H1 (cell line): ENCODE measurements around the gene FARS2. TPM values are rescaled to one million over a fixed set of nuclear protein-coding genes. Genes with fewer than 3 reads are reported as not detected.

Source experiments
- CTCF ChIA-PET: fragments of 300-600 bp; sonication (Branson Sonifier 250); formaldehyde crosslinking; loops from one replicate; lab custom pipeline; 2021; ENCODE audit not compliant: partially characterized antibody; lab: Charles Lee
- POLR2A ChIA-PET: fragments of 300-600 bp; sonication (Branson Sonifier 250); formaldehyde crosslinking; loops from one replicate; lab custom pipeline; 2021; ENCODE audit warnings: inconsistent platforms; ENCODE audit not compliant: partially characterized antibody; lab: Charles Lee
- DNase-seq, 2 experiments: peaks; one replicate each; pipeline versions ENCODE4 v3.0.0 to v3.0.0-alpha.2; 2010 to 2022; ENCODE audit warnings: low spot score in 2 of 2, low read depth in 1 of 2, mixed read lengths in 1 of 2
- FAIRE-seq: peaks from 2 replicates; lab custom pipeline; 2011; peaks lifted over from hg19 to GRCh38; lab: Jason Lieb, UNC
- H2AFZ ChIP-seq: 2 replicates; pipeline ENCODE4 v1.8.1; 2012; ENCODE audit warnings: low read length, inconsistent platforms
- H2AK5ac ChIP-seq: 2 replicates; pipeline ENCODE4 v1.6.1; 2013; ENCODE audit warnings: low read depth, low read length
- H2BK120ac ChIP-seq: replicated peaks from 2 replicates; pipeline ENCODE3; 2013; ENCODE audit warnings: low read depth, low read length, inconsistent platforms
- H2BK12ac ChIP-seq: 2 replicates; pipeline ENCODE4 v1.6.1; 2013; ENCODE audit warnings: low read depth, low read length
- H2BK15ac ChIP-seq: 2 replicates; pipeline ENCODE4 v1.6.1; 2013; ENCODE audit warnings: low read length
- H2BK20ac ChIP-seq: 2 replicates; pipeline ENCODE4 v1.6.1; 2013; ENCODE audit warnings: low read length
- H2BK5ac ChIP-seq: 2 replicates; pipeline ENCODE4 v1.6.1; 2013; ENCODE audit warnings: low read depth, low read length
- H3K14ac ChIP-seq: 2 replicates; pipeline ENCODE4 v1.6.1; 2013; ENCODE audit warnings: inconsistent platforms; ENCODE audit not compliant: insufficient read length
- H3K18ac ChIP-seq: 2 replicates; pipeline ENCODE4 v1.6.1; 2013; ENCODE audit warnings: low read length; ENCODE audit errors: extremely low read depth
- H3K23ac ChIP-seq: 2 replicates; pipeline ENCODE4 v1.6.1; 2013; ENCODE audit warnings: inconsistent platforms; ENCODE audit not compliant: insufficient read length
- H3K23me2 ChIP-seq: 2 replicates; pipeline ENCODE4 v1.6.1; 2013; ENCODE audit warnings: low read depth, low read length
- H3K27ac ChIP-seq: 2 replicates; pipeline ENCODE4 v1.6.1; 2011; ENCODE audit warnings: low read depth, low read length, inconsistent platforms
- H3K27me3 ChIP-seq, 4 experiments: replicated peaks in 1 of 4; 1 replicate in 1 of 4; 2 replicates in 3 of 4; pipeline versions ENCODE4 v1.6.1 to v1.8.1; 2011 to 2013; ENCODE audit warnings: low read length in 3 of 4, mild to moderate bottlenecking in 3 of 4, inconsistent platforms in 2 of 4, mixed read lengths in 2 of 4, moderate library complexity in 1 of 4; ENCODE audit not compliant: control insufficient read depth in 3 of 4, insufficient read depth in 3 of 4; ENCODE audit errors: extremely low read depth in 1 of 4
- H3K36me3 ChIP-seq, 4 experiments: 2 replicates each; pipeline versions ENCODE4 v1.6.1 to v1.8.1; 2011 to 2013; ENCODE audit warnings: mild to moderate bottlenecking in 4 of 4, low read length in 3 of 4, moderate library complexity in 2 of 4, control low read depth in 1 of 4, inconsistent platforms in 1 of 4; ENCODE audit not compliant: insufficient read depth in 4 of 4, control insufficient read depth in 2 of 4
- H3K4ac ChIP-seq: replicated peaks from 2 replicates; pipeline ENCODE3; 2013; ENCODE audit warnings: low read length, low read depth, mixed read lengths, inconsistent platforms; ENCODE audit not compliant: insufficient read length
- H3K4me1 ChIP-seq, 4 experiments: replicated peaks in 1 of 4; 1 replicate in 1 of 4; 2 replicates in 3 of 4; pipeline versions ENCODE4 v1.6.1 to v1.8.1; 2011 to 2013; ENCODE audit warnings: low read length in 3 of 4, inconsistent platforms in 2 of 4, mixed read lengths in 1 of 4; ENCODE audit not compliant: insufficient read depth in 4 of 4, control insufficient read depth in 3 of 4
- H3K4me2 ChIP-seq, 2 experiments: 2 replicates each; pipeline versions ENCODE4 v1.6.1 to v1.8.1; 2011 to 2013; ENCODE audit warnings: low read depth in 2 of 2, low read length in 2 of 2, control low read depth in 1 of 2, inconsistent platforms in 1 of 2, mild to moderate bottlenecking in 1 of 2; ENCODE audit not compliant: insufficient read depth in 1 of 2
- H3K4me3 ChIP-seq, 4 experiments: fragments of 200-600, 300-600 bp in 1 of 4; sonication (generic), shearing (Covaris generic), sonication (Bioruptor Twin) in 1 of 4; 2 replicates each; pipeline versions ENCODE4 v1.5.1 to v1.8.1; 2011 to 2016; ENCODE audit warnings: low read length in 4 of 4, low read depth in 3 of 4, control low read depth in 2 of 4, inconsistent platforms in 2 of 4, mild to moderate bottlenecking in 2 of 4, mixed read lengths in 1 of 4, moderate library complexity in 1 of 4; ENCODE audit not compliant: insufficient read depth in 2 of 4; ENCODE audit errors: extremely low read depth in 1 of 4
- H3K56ac ChIP-seq: replicated peaks from 2 replicates; pipeline ENCODE3; 2013; ENCODE audit warnings: low read depth, mild to moderate bottlenecking, mixed read lengths, low read length, inconsistent platforms; ENCODE audit not compliant: insufficient read length
- H3K79me1 ChIP-seq: 2 replicates; pipeline ENCODE4 v1.6.1; 2013; ENCODE audit warnings: low read depth, low read length, control low read depth
- H3K79me2 ChIP-seq, 2 experiments: 2 replicates each; pipeline versions ENCODE4 v1.6.1 to v1.8.1; 2012 to 2013; ENCODE audit warnings: low read length in 2 of 2, mild to moderate bottlenecking in 2 of 2, inconsistent platforms in 1 of 2; ENCODE audit not compliant: insufficient read depth in 2 of 2, control insufficient read depth in 1 of 2
- H3K9ac ChIP-seq, 4 experiments: replicated peaks in 1 of 4; 1 replicate in 1 of 4; 2 replicates in 3 of 4; pipeline versions ENCODE4 v1.6.1 to v1.8.1; 2011 to 2013; ENCODE audit warnings: low read depth in 3 of 4, low read length in 3 of 4, control low read depth in 2 of 4, mild to moderate bottlenecking in 2 of 4, moderate library complexity in 2 of 4, inconsistent platforms in 1 of 4; ENCODE audit errors: extremely low read depth in 1 of 4
- H3K9me3 ChIP-seq, 2 experiments: 2 replicates each; pipeline versions ENCODE4 v1.6.1 to v1.8.1; 2012 to 2013; ENCODE audit warnings: mild to moderate bottlenecking in 2 of 2, moderate library complexity in 2 of 2, control low read depth in 1 of 2, inconsistent platforms in 1 of 2, low read depth in 1 of 2, low read length in 1 of 2, mixed read lengths in 1 of 2; ENCODE audit not compliant: insufficient read depth in 2 of 2
- H4K20me1 ChIP-seq, 2 experiments: replicated peaks in 1 of 2; 2 replicates each; pipeline versions ENCODE3 to v1.8.1; 2011 to 2013; ENCODE audit warnings: inconsistent platforms in 2 of 2, low read length in 2 of 2, mild to moderate bottlenecking in 1 of 2; ENCODE audit not compliant: insufficient read depth in 2 of 2, control insufficient read depth in 1 of 2
- H4K5ac ChIP-seq: 2 replicates; pipeline ENCODE4 v1.6.1; 2013; ENCODE audit warnings: low read length, low read depth, mixed read lengths, inconsistent platforms; ENCODE audit not compliant: insufficient read length
- H4K8ac ChIP-seq: 2 replicates; pipeline ENCODE4 v1.8.0; 2013; ENCODE audit warnings: mild to moderate bottlenecking, moderate library complexity, low read length, inconsistent platforms; ENCODE audit not compliant: insufficient read depth; ENCODE audit errors: extremely low read depth
- H4K91ac ChIP-seq: replicated peaks from 2 replicates; pipeline ENCODE3; 2013; ENCODE audit warnings: low read length, mixed read lengths, inconsistent platforms; ENCODE audit not compliant: insufficient read length
- BACH1 ChIP-seq: IDR thresholded peaks from 2 replicates; pipeline ENCODE4 v1.6.1; 2012; ENCODE audit warnings: low read length, improper control_type of control experiment
- CHD1 ChIP-seq: IDR thresholded peaks from 2 replicates; pipeline ENCODE4 v1.6.1; 2012; ENCODE audit warnings: low read depth, low read length, improper control_type of control experiment
- CREB1 ChIP-seq: IDR thresholded peaks from 2 replicates; pipeline ENCODE4 v1.6.1; 2012; ENCODE audit warnings: inconsistent platforms
- E2F6 ChIP-seq: IDR thresholded peaks from 2 replicates; pipeline ENCODE4 v1.6.1; 2012; ENCODE audit warnings: inconsistent platforms
- EP300 ChIP-seq, 2 experiments: IDR thresholded peaks; 1 replicate in 1 of 2; 2 replicates in 1 of 2; pipeline ENCODE4 v1.6.1; 2011 to 2012; ENCODE audit warnings: low read depth in 2 of 2, low read length in 2 of 2, mild to moderate bottlenecking in 2 of 2, borderline replicate concordance in 1 of 2, inconsistent platforms in 1 of 2, moderate library complexity in 1 of 2
- MAX ChIP-seq: IDR thresholded peaks from 2 replicates; pipeline ENCODE4 v1.6.1; 2012; ENCODE audit warnings: inconsistent platforms
- RAD21 ChIP-seq, 2 experiments: IDR thresholded peaks in 1 of 2; conservative IDR thresholded peaks in 1 of 2; 2 replicates each; pipeline ENCODE4 v1.6.1; 2011; ENCODE audit warnings: low read depth in 2 of 2, low read length in 2 of 2, improper control_type of control experiment in 1 of 2, inconsistent platforms in 1 of 2, mild to moderate bottlenecking in 1 of 2, moderate library complexity in 1 of 2
- RNF2 ChIP-seq: fragments of 200-900, 300-1000 bp; sonication (generic); IDR thresholded peaks from 2 replicates; pipeline ENCODE4 v1.7.1; 2016; ENCODE audit warnings: borderline replicate concordance, low read depth, mild to moderate bottlenecking, antibody characterized with exemption, low read length; ENCODE audit not compliant: poor library complexity, severe bottlenecking; ENCODE audit errors: missing control alignments
- SIN3A ChIP-seq, 2 experiments: IDR thresholded peaks in 1 of 2; conservative IDR thresholded peaks in 1 of 2; 2 replicates each; pipeline ENCODE4 v1.6.1; 2011 to 2012; ENCODE audit warnings: low read length in 2 of 2, improper control_type of control experiment in 1 of 2, low read depth in 1 of 2, mild to moderate bottlenecking in 1 of 2
- TEAD4 ChIP-seq: IDR thresholded peaks from 2 replicates; pipeline ENCODE4 v1.6.1; 2012; ENCODE audit warnings: low read depth, low read length, inconsistent platforms, mixed read lengths
- WGBS, 2 experiments: shearing (Covaris generic) in 1 of 2; methylation state at CpG; one replicate each; pipeline versions ENCODE4 v1.1.6 to v1.1.7; 2013 to 2015; ENCODE audit warnings: low lambda C conversion rate in 2 of 2, mixed read lengths in 2 of 2, inconsistent platforms in 1 of 2, low coverage in 1 of 2, missing lambda C conversion rate in 1 of 2; ENCODE audit not compliant: insufficient replicate concordance in 2 of 2, insufficient coverage in 1 of 2, insufficient read length in 1 of 2; ENCODE audit errors: extremely low coverage in 1 of 2, missing lambda C conversion rate in 1 of 2; 5-methylcytosine and 5-hydroxymethylcytosine counted together
- polyA plus RNA-seq, 7 experiments: library from polyadenylated mRNA; depleted of rRNA in 3 of 7; stranded (reverse) in 5 of 7; unstranded in 2 of 7; fragments of >200 nt in 5 of 7; fragments of 200-250 nt in 2 of 7; gene quantifications; 1 replicate in 5 of 7; 2 replicates in 1 of 7; 4 replicates in 1 of 7; pipeline versions ENCODE4 v1.2.1 to v1.2.3, GENCODE V29; 2011 to 2013; ENCODE audit warnings: missing spikeins in 2 of 7, mixed read lengths in 2 of 7
- total RNA-seq: library from RNA; stranded (reverse); fragmentation: NEBNext Ultra II Directional; extraction: Animal tissue kit (Norgen Biotek cat#: 25700); gene quantifications from 2 replicates; pipeline ENCODE4 v1.2.1, GENCODE V29; 2021

The FARS2 gene
- total and polyA plus RNA-seq, 2 of the 8 experiments (the other 6 are each of a cell fraction or from before 2014, with no cell fraction given) = 11.7 to 14.4 TPM

DNA sequence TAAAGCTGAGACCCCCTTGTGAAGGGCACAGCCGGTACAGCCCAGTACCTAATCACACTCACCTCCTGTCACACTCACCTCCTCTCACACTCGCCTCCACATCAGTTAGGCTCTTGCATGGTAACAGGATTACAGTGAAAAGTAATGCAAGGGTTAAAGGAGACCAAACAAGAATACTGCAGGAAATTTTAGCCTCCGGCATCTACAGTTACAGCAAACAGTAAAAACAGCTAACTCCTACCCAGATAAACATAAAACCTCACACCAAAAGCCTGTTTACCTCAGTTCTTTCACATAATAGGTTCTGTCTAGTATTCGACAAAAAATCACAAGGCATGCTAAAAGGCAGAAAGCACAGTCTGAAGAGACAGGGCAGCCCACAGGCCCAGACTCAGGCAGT, 55.6 kb downstream of the FARS2 start:
- TF ChIP-seq EP300 (IDR thresholded peaks at IDR 0.05; ENCODE audit: borderline replicate concordance in 1 of 2, low read depth in 2 of 2, low read length in 2 of 2) (no peak), E2F6 (no peak), CREB1 (no peak), MAX (no peak), SIN3A (conservative IDR thresholded peaks at IDR 0.05 in 1 of 2, IDR thresholded peaks at IDR 0.05 in 1 of 2; ENCODE audit: low read depth in 1 of 2, low read length in 2 of 2) (no peak), CHD1 (no peak), RNF2 (no peak), TEAD4 (no peak), BACH1 (no peak), RAD21 (IDR thresholded peaks at IDR 0.05 in 1 of 2, conservative IDR thresholded peaks at IDR 0.05 in 1 of 2; ENCODE audit: low read depth in 2 of 2, low read length in 2 of 2) (no peak)
- Histone ChIP-seq H3K4me3 (no peak overlapping the region), H2BK12ac (no peak overlapping the region)

More for the DNA sequence above, 55.6 kb downstream of the FARS2 start:
- Histone ChIP-seq H3K79me2 (no peaks in the 10 kb centered on the region), H2BK5ac (no peak overlapping the region), H3K4ac (no peak overlapping the region), H3K23me2 (no peaks in the 10 kb centered on the region; the same call in 1 of the 2 replicates), H3K56ac (no peak overlapping the region), H3K36me3 (no peaks in the 10 kb centered on the region), H3K23ac (no peak overlapping the region), H2BK20ac (no peak overlapping the region), H3K4me1 (peaks cover 5 to 15% (median 10%) of the 10 kb centered on the region in 4 experiments), H4K5ac (no peak overlapping the region), H2AK5ac (no peak overlapping the region), H3K27me3 (no peaks in the 10 kb centered on the region), H3K14ac (no peak overlapping the region), H2BK120ac (no peak overlapping the region), H4K8ac (no peak overlapping the region), H3K18ac (no peak overlapping the region), H2AFZ (no peak overlapping the region), H4K20me1 (no peaks in the 10 kb centered on the region), H3K79me1 (no peaks in the 10 kb centered on the region; the same call in 1 of the 2 replicates), H3K4me2 (no peak overlapping the region), H3K9me3 (0 out of 4 replicates have a peak, but pooled peaks cover 0 to 2% of the 10 kb centered on the region in 2 experiments), H2BK15ac (peak overlapping the region; percentile 21; the same call in 1 of the 2 replicates), H3K27ac (no peak overlapping the region), H3K9ac (no peak overlapping the region), H4K91ac (no peak overlapping the region)
- no peak for DNase-seq
- CTCF ChIA-PET = interaction anchor here (0.8 to 2.1 kb wide), 5 partner anchors 11 to 173 kb away, joined by 3 to 9 read pairs (median 3); no protein-coding TSS in a partner anchor
- 84% methylated on average over 4 of the region's 4 CpGs; no CpG with 5 or more reads in 1 of the 2 experiments for WGBS, 2 experiments
- POLR2A ChIA-PET = interaction anchor here (1.4 kb wide), 1 partner anchor 13 kb away, joined by 4 read pairs; no protein-coding TSS in a partner anchor
- FAIRE-seq = no peak
